Vagina (tissue), 2 donors: ENCODE data around the gene LRP2BP. TPM values are rescaled to one million over a fixed set of nuclear protein-coding genes. Genes with fewer than 3 reads are reported as not detected.

Experiments
- DNase-seq, 2 donors: peaks; one replicate each; pipeline ENCODE4 v3.0.0-alpha.2; 2017; ENCODE audit errors: extremely low spot score in 2 of 2
- H3K27ac ChIP-seq: fragments of 200-600 bp; sonication (generic); one replicate; pipeline ENCODE4 v1.5.1; 2019
- H3K27me3 ChIP-seq: fragments of 200-600 bp; sonication (generic); one replicate; pipeline ENCODE4 v1.5.1; 2019
- H3K36me3 ChIP-seq, 2 donors: fragments of 200-600 bp; sonication (generic); one replicate each; pipeline ENCODE4 v1.5.1; 2017 to 2019
- H3K4me1 ChIP-seq: fragments of 200-600 bp; sonication (generic); one replicate; pipeline ENCODE4 v1.5.1; 2019
- H3K4me3 ChIP-seq, 2 donors: fragments of 200-600 bp; sonication (generic); 1 replicate in 1 of 2; 2 replicates in 1 of 2; pipeline ENCODE4 v1.5.1; 2016 to 2019
- H3K9me3 ChIP-seq: fragments of 200-600 bp; sonication (generic); one replicate; pipeline ENCODE4 v1.5.1; 2019
- POLR2A ChIP-seq, 2 donors: fragments of 450-650 bp; IDR thresholded peaks; one replicate each; pipeline ENCODE4 v1.6.1; 2017; ENCODE audit warnings: antibody characterized with exemption in 2 of 2, mild to moderate bottlenecking in 2 of 2, moderate library complexity in 2 of 2
- POLR2AphosphoS5 ChIP-seq, 2 donors: sonication (generic); formaldehyde crosslinking; IDR thresholded peaks; one replicate each; pipeline ENCODE4 v1.9.0; 2017; ENCODE audit warnings: antibody characterized with exemption in 2 of 2, mild to moderate bottlenecking in 2 of 2, low read depth in 1 of 2; ENCODE audit not compliant: insufficient read depth in 1 of 2
- intact Hi-C: fragments of 100-400 bp; cut with DNase I; formaldehyde crosslinking; loops from one replicate; pipeline ENCODE4 v1.15.1; 2023
- total RNA-seq: library from RNA; depleted of rRNA; stranded (reverse); fragments of >200 nt; gene quantifications from one replicate; pipeline ENCODE4 v1.2.3, GENCODE V29; 2016
- TF ChIP-seq, protein P1 (sequence below), 3 experiments: fragments of 450-650 bp in 2 of 3; fragments of 200-600 bp in 1 of 3; sonication (generic) in 1 of 3; IDR thresholded peaks; one replicate each; pipeline ENCODE4 v1.5.1; 2017 to 2019; ENCODE audit warnings: antibody characterized with exemption in 3 of 3, mild to moderate bottlenecking in 2 of 3, moderate library complexity in 2 of 3

LRP2BP gene
- total RNA-seq, 1 donor from 2014 or later = 0.49 TPM

- H3K36me3 ChIP-seq = no peaks in the 10 kb centered on the region
- H3K4me3 ChIP-seq = no peak overlapping the region
- TF ChIP-seq POLR2A (IDR thresholded peaks at IDR 0.05) = no peak
- no peak for TF ChIP-seq POLR2AphosphoS5 (IDR thresholded peaks at IDR 0.05; ENCODE audit: insufficient read depth in 1 of 2, low read depth in 1 of 2)
- TF ChIP-seq, protein P1, sequence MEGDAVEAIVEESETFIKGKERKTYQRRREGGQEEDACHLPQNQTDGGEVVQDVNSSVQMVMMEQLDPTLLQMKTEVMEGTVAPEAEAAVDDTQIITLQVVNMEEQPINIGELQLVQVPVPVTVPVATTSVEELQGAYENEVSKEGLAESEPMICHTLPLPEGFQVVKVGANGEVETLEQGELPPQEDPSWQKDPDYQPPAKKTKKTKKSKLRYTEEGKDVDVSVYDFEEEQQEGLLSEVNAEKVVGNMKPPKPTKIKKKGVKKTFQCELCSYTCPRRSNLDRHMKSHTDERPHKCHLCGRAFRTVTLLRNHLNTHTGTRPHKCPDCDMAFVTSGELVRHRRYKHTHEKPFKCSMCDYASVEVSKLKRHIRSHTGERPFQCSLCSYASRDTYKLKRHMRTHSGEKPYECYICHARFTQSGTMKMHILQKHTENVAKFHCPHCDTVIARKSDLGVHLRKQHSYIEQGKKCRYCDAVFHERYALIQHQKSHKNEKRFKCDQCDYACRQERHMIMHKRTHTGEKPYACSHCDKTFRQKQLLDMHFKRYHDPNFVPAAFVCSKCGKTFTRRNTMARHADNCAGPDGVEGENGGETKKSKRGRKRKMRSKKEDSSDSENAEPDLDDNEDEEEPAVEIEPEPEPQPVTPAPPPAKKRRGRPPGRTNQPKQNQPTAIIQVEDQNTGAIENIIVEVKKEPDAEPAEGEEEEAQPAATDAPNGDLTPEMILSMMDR (IDR thresholded peaks at IDR 0.05) = no peak
- no peaks in the 10 kb centered on the region for H3K9me3 ChIP-seq
- no peaks in the 10 kb centered on the region for H3K27me3 ChIP-seq
- DNase-seq = no peak
- intact Hi-C loops = no loop called here
- no peak overlapping the region for H3K27ac ChIP-seq
- peaks cover 7% of the 10 kb centered on the region for H3K4me1 ChIP-seq
Observed at GRCh38 chr4:185380320-185380719, 15.4 kb downstream of the LRP2BP start.

GRCh38 chr4:185379326-185380295, 16.1 kb downstream of the LRP2BP start:
- Histone ChIP-seq H3K27ac (no peak overlapping the region), H3K4me3 (no peak overlapping the region), H3K4me1 (peaks cover 4% of the 10 kb centered on the region), H3K27me3 (no peaks in the 10 kb centered on the region), H3K36me3 (no peaks in the 10 kb centered on the region), H3K9me3 (no peaks in the 10 kb centered on the region)
- no peak for DNase-seq
- intact Hi-C loops = no loop called here
- TF ChIP-seq, protein P1 (IDR thresholded peaks at IDR 0.05) = no peak
- no peak for TF ChIP-seq POLR2A (IDR thresholded peaks at IDR 0.05)
- no peak for TF ChIP-seq POLR2AphosphoS5 (IDR thresholded peaks at IDR 0.05; ENCODE audit: insufficient read depth in 1 of 2, low read depth in 1 of 2)

DNA sequence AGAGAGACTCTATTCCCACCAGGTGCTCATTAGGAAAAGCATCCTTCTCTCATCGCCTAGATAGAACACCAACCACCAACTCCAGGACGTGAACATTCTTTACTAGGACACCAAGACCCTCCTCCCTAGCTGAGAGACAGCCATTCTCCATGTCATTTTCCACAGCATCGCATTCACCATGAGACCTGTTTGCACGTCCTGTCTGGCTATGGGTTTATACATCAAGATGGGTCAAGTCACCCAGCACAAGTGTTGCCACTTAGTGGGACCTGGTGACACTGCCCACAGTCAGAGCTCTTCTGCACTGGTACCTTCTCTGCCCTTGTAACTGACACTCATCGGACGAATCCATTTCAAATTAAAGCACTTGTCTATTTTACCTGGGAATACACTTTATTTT, 17.5 kb downstream of the LRP2BP start:
- TF ChIP-seq, protein P1 (IDR thresholded peaks at IDR 0.05) = no peak
- TF ChIP-seq POLR2AphosphoS5 (IDR thresholded peaks at IDR 0.05; ENCODE audit: insufficient read depth in 1 of 2, low read depth in 1 of 2) (no peak), POLR2A (IDR thresholded peaks at IDR 0.05) (no peak)
- H3K9me3 ChIP-seq = no peaks in the 10 kb centered on the region
- no peaks in the 10 kb centered on the region for H3K27me3 ChIP-seq
- no peak for DNase-seq
- intact Hi-C loops = no loop called here
- H3K4me3 ChIP-seq = no peak overlapping the region
- H3K27ac ChIP-seq = no peak overlapping the region
- H3K4me1 ChIP-seq = no peaks in the 10 kb centered on the region
- no peaks in the 10 kb centered on the region for H3K36me3 ChIP-seq

DNA sequence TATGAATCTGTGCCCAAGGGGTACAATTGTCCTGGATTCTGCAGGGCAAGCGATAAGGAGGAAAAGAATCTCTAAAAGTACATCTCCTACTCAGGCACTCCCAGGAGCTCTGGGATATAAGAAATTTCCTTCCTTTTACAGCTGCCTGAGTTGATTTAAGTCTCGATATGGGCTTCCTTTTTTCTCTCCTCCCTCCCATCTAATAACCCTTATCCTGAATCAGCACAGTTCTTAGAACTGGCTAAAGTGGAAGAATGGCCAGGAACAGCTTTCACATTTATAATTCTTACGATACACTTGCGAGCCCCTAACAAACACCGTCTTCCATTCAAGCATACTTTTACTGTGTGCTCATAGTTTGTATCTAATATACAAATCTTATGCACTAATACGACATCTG, 21.2 kb downstream of the LRP2BP start:
- H3K27me3 ChIP-seq = no peaks in the 10 kb centered on the region
- TF ChIP-seq POLR2A (IDR thresholded peaks at IDR 0.05) (no peak), POLR2AphosphoS5 (IDR thresholded peaks at IDR 0.05; ENCODE audit: insufficient read depth in 1 of 2, low read depth in 1 of 2) (no peak)
- TF ChIP-seq, protein P1 (IDR thresholded peaks at IDR 0.05) = no peak
- no peak for DNase-seq
- no peak overlapping the region for H3K27ac ChIP-seq
- intact Hi-C loops = no loop called here
- H3K4me1 ChIP-seq = no peaks in the 10 kb centered on the region
- H3K36me3 ChIP-seq = peaks cover 0 to 8% of the 10 kb centered on the region in 2 donors
- H3K4me3 ChIP-seq = no peak overlapping the region
- no peaks in the 10 kb centered on the region for H3K9me3 ChIP-seq

GRCh38 chr4:185374027-185374426, 21.7 kb downstream of the LRP2BP start:
- Histone ChIP-seq H3K4me1 (no peaks in the 10 kb centered on the region), H3K27me3 (no peaks in the 10 kb centered on the region), H3K9me3 (no peaks in the 10 kb centered on the region), H3K27ac (no peak overlapping the region), H3K4me3 (no peak overlapping the region), H3K36me3 (peaks cover 0 to 8% of the 10 kb centered on the region in 2 donors)
- intact Hi-C loops = no loop called here
- TF ChIP-seq POLR2A (IDR thresholded peaks at IDR 0.05) (no peak), POLR2AphosphoS5 (IDR thresholded peaks at IDR 0.05; ENCODE audit: insufficient read depth in 1 of 2, low read depth in 1 of 2) (no peak)
- TF ChIP-seq, protein P1 (IDR thresholded peaks at IDR 0.05) = no peak
- DNase-seq = no peak
